SJCRH30 (cell line): ENCODE results near the gene MAML3. TPM values are rescaled to one million over a fixed set of nuclear protein-coding genes. Genes with fewer than 3 reads are reported as not detected.
A peak's percentile ranks its signal among the peaks of the same experiment; 100 is the strongest.

Experiments used
- DNase-seq, 2 experiments: peaks; one replicate each; pipeline ENCODE4 v3.0.0-alpha.2; 2015 to 2020
- H3K27ac ChIP-seq: fragments of 250-450 bp; sonication (Bioruptor Pico); 2 replicates; pipeline ENCODE4 v1.5.1; 2020; ENCODE audit warnings: mild to moderate bottlenecking, moderate library complexity
- H3K27me3 ChIP-seq: fragments of 250-450 bp; sonication (Bioruptor Pico); 2 replicates; pipeline ENCODE4 v1.5.1; 2020; ENCODE audit warnings: mild to moderate bottlenecking, moderate library complexity
- H3K36me3 ChIP-seq: fragments of 250-450 bp; sonication (Bioruptor Pico); 2 replicates; pipeline ENCODE4 v1.5.1; 2020; ENCODE audit warnings: mild to moderate bottlenecking, moderate library complexity
- H3K4me1 ChIP-seq: fragments of 250-450 bp; sonication (Bioruptor Pico); 2 replicates; pipeline ENCODE4 v1.5.1; 2020; ENCODE audit warnings: mild to moderate bottlenecking, moderate library complexity
- H3K4me3 ChIP-seq: fragments of 250-450 bp; sonication (Bioruptor Pico); 2 replicates; pipeline ENCODE4 v1.5.1; 2020; ENCODE audit warnings: mild to moderate bottlenecking, moderate library complexity
- H3K9me3 ChIP-seq: fragments of 250-450 bp; sonication (Bioruptor Pico); replicated peaks from 2 replicates; pipeline ENCODE4 v1.5.1; 2020; ENCODE audit warnings: mild to moderate bottlenecking, moderate library complexity
- total RNA-seq: library from RNA; depleted of rRNA; stranded (reverse); fragments of >200 nt; shearing (Covaris generic); gene quantifications from 2 replicates; pipeline ENCODE4 v1.2.3, GENCODE V29; 2014

MAML3 gene
- total RNA-seq, 1 experiment from 2014 or later: 0.42 TPM

DNA sequence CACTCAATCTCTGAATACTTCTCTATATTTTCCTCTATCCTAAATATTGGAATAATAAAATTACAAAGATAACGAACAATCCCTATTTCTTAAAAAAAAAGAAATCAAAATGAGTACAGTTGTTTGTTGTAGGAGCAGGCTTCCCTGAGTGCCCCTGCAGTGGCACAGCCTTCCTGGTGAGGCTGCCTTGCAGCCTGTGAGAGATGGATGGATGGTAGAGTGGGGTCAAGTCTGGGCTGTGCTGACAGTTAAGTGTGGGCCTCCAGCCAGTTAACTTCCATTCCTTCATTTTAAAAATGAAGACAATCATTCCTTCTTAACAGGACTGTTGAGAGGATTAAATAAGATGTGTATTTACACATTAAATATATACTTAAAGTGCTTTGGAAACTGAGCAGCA, 351.5 kb downstream of the MAML3 start:
- Histone ChIP-seq H3K9me3 (no peaks in the 10 kb centered on the region), H3K36me3 (no peaks in the 10 kb centered on the region), H3K27ac (no peak overlapping the region), H3K27me3 (no peaks in the 10 kb centered on the region), H3K4me3 (no peak overlapping the region), H3K4me1 (peaks cover 11% of the 10 kb centered on the region; the same call in 1 of the 2 replicates)
- DNase-seq: no peak

GRCh38 chr4:139801895-139802294, 352.1 kb downstream of the MAML3 start:
- no peak overlapping the region for H3K4me3 ChIP-seq
- H3K27me3 ChIP-seq: no peaks in the 10 kb centered on the region
- H3K4me1 ChIP-seq: peaks cover 11% of the 10 kb centered on the region; the same call in 1 of the 2 replicates
- no peaks in the 10 kb centered on the region; the same call in 1 of the 2 replicates for H3K9me3 ChIP-seq
- H3K27ac ChIP-seq: no peak overlapping the region
- H3K36me3 ChIP-seq: no peaks in the 10 kb centered on the region
- DNase-seq: no peak

GRCh38 chr4:139800082-139800481, 353.9 kb downstream of the MAML3 start:
- H3K4me1 ChIP-seq: peaks cover 17% of the 10 kb centered on the region; the same call in 1 of the 2 replicates
- H3K9me3 ChIP-seq: peaks cover 8% of the 10 kb centered on the region
- no peaks in the 10 kb centered on the region for H3K27me3 ChIP-seq
- no peaks in the 10 kb centered on the region for H3K36me3 ChIP-seq
- no peak for DNase-seq
- no peak overlapping the region for H3K4me3 ChIP-seq
- no peak overlapping the region for H3K27ac ChIP-seq

DNA sequence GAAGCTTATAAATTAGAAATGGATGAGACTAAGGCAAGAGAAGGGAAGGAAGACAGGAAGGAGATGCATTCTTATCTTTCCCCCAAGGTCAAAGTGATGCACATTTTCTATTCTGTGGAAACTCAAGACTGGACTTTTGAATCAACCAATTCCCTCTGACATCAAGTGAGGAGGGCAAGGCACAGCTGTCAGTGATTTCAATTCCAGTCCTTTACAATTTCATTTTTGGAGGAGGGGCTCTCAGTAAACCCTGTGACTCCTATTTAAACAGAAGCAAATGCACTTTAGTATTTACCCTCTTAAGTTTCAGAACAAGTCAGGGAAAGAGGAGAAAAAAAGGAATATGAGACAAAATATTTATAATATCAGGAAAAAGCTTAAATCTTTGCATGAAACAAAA, 354.4 kb downstream of the MAML3 start:
- no peaks in the 10 kb centered on the region for H3K27me3 ChIP-seq
- H3K27ac ChIP-seq: no peak overlapping the region
- peaks cover 17% of the 10 kb centered on the region; the same call in 1 of the 2 replicates for H3K4me1 ChIP-seq
- H3K9me3 ChIP-seq: peaks cover 8% of the 10 kb centered on the region
- peak in 1 of 2 experiments; percentile 26 for DNase-seq
- H3K4me3 ChIP-seq: no peak overlapping the region
- no peaks in the 10 kb centered on the region for H3K36me3 ChIP-seq

- no peak overlapping the region for H3K27ac ChIP-seq
Observed at GRCh38 chr4:139798456-139798855, 355.5 kb downstream of the MAML3 start.

GRCh38 chr4:139797287-139797686, 356.7 kb downstream of the MAML3 start:
- H3K27ac ChIP-seq: no peak overlapping the region
- no peak overlapping the region for H3K4me3 ChIP-seq
- no peaks in the 10 kb centered on the region for H3K27me3 ChIP-seq

More at GRCh38 chr4:139798456-139798855, 355.5 kb downstream of the MAML3 start:
- peaks cover 8% of the 10 kb centered on the region for H3K9me3 ChIP-seq
- H3K4me1 ChIP-seq: peaks cover 17% of the 10 kb centered on the region; the same call in 1 of the 2 replicates
- no peaks in the 10 kb centered on the region for H3K27me3 ChIP-seq
- no peaks in the 10 kb centered on the region for H3K36me3 ChIP-seq
- no peak for DNase-seq
- H3K4me3 ChIP-seq: no peak overlapping the region

DNA sequence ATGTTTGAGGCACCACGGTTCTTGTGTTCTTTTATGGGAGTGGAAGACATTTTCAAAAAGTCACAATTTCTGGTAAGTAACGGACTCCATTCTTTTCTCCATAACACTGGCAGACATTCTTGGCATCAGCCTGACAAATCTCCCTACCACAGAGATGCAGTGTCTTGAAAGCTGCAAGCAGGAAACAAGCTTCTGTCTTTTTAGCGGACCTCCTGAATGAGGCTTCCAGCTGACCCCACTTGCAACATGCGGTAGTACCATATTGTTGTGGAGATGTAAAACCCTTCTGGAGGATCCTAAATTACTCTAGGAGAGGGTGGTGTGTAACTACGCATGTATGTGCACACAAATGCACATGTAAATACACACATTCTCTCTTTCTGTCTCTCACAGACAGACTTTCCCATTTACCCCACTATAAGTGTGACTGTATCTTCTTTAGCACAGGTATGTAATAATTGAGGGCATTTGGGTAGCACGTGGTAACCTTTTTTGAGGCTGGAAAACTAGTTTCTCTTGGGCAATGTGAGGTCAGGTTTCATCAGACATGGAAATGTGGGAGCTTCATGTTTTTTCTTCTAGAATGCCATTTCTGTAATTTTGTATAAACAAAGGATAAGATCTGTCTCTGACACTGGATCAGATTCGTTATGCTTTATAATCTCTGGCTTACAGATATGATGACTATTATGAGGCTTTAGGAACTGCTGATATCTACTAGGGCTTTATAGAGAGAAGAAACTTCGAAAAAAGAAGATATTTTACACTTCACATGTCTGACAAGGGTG, 358.3 kb downstream of the MAML3 start:
- peak in 1 of 2 experiments; percentile 21 for DNase-seq
- Histone ChIP-seq H3K27me3 (no peaks in the 10 kb centered on the region), H3K4me3 (no peak overlapping the region), H3K36me3 (no peaks in the 10 kb centered on the region), H3K9me3 (peaks cover 8% of the 10 kb centered on the region), H3K4me1 (peaks cover 24% of the 10 kb centered on the region), H3K27ac (peak overlapping the region; percentile 44; the same call in 1 of the 2 replicates)

More at GRCh38 chr4:139797287-139797686, 356.7 kb downstream of the MAML3 start:
- DNase-seq: no peak
- no peaks in the 10 kb centered on the region for H3K36me3 ChIP-seq
- H3K9me3 ChIP-seq: peaks cover 8% of the 10 kb centered on the region
- H3K4me1 ChIP-seq: peaks cover 17% of the 10 kb centered on the region; the same call in 1 of the 2 replicates

GRCh38 chr4:139794158-139794954, 359.6 kb downstream of the MAML3 start:
- DNase-seq: no peak
- no peaks in the 10 kb centered on the region for H3K36me3 ChIP-seq
- H3K4me3 ChIP-seq: no peak overlapping the region
- H3K27me3 ChIP-seq: no peaks in the 10 kb centered on the region
- no peak overlapping the region for H3K27ac ChIP-seq
- peaks cover 8% of the 10 kb centered on the region for H3K9me3 ChIP-seq
- peaks cover 16% of the 10 kb centered on the region for H3K4me1 ChIP-seq

DNA sequence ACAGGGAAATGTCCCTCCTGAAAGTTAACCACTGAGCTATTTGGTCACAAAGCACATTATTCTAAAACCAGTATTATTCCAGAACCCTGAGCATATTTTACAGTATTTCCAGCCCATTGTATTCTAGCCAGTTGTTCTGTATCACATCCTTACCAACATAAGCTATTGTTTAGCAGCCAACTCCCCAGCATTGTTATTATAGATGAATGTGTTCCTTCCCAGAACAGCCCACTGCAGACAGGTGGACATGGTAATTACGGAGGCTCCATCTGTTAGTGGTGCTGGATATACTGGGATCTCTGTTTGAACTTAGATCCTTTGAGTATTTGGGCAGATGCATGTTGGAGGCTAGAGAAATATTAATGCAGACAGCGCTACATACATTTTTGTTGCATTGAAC, 362.3 kb downstream of the MAML3 start:
- no peaks in the 10 kb centered on the region for H3K27me3 ChIP-seq
- no peaks in the 10 kb centered on the region for H3K36me3 ChIP-seq
- no peak overlapping the region for H3K4me3 ChIP-seq
- H3K27ac ChIP-seq: no peak overlapping the region
- H3K9me3 ChIP-seq: peaks cover 7% of the 10 kb centered on the region; the same call in 1 of the 2 replicates
- peak in 1 of 2 experiments; percentile 36 for DNase-seq
- H3K4me1 ChIP-seq: peaks cover 12% of the 10 kb centered on the region

DNA sequence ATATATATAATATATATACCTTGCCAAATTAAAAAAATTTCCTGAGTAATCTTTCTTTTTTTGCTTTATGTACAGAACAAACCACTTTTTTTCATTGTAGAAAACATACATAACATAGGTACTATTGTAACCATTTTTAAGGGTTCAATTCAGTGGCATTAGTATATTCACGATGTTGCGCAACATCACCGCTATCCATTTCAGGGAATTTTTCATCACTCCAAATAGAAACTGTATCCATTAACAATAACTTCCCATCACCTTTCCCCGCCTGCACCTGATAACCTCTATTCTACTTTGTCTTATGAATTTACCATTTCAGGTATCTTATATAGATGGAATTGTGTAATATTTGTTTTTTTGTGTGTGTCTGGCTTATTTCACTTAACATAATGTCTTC, 363.7 kb downstream of the MAML3 start:
- H3K36me3 ChIP-seq: no peaks in the 10 kb centered on the region
- H3K4me3 ChIP-seq: no peak overlapping the region
- H3K9me3 ChIP-seq: no peaks in the 10 kb centered on the region
- no peak overlapping the region for H3K27ac ChIP-seq
- no peaks in the 10 kb centered on the region for H3K27me3 ChIP-seq
- peaks cover 7% of the 10 kb centered on the region; the same call in 1 of the 2 replicates for H3K4me1 ChIP-seq
- DNase-seq: no peak

GRCh38 chr4:139789096-139789654, 364.8 kb downstream of the MAML3 start:
- Histone ChIP-seq H3K27me3 (no peaks in the 10 kb centered on the region), H3K9me3 (no peaks in the 10 kb centered on the region), H3K4me3 (no peak overlapping the region), H3K36me3 (no peaks in the 10 kb centered on the region), H3K27ac (no peak overlapping the region), H3K4me1 (peaks cover 7% of the 10 kb centered on the region; the same call in 1 of the 2 replicates)
- DNase-seq: no peak

DNA sequence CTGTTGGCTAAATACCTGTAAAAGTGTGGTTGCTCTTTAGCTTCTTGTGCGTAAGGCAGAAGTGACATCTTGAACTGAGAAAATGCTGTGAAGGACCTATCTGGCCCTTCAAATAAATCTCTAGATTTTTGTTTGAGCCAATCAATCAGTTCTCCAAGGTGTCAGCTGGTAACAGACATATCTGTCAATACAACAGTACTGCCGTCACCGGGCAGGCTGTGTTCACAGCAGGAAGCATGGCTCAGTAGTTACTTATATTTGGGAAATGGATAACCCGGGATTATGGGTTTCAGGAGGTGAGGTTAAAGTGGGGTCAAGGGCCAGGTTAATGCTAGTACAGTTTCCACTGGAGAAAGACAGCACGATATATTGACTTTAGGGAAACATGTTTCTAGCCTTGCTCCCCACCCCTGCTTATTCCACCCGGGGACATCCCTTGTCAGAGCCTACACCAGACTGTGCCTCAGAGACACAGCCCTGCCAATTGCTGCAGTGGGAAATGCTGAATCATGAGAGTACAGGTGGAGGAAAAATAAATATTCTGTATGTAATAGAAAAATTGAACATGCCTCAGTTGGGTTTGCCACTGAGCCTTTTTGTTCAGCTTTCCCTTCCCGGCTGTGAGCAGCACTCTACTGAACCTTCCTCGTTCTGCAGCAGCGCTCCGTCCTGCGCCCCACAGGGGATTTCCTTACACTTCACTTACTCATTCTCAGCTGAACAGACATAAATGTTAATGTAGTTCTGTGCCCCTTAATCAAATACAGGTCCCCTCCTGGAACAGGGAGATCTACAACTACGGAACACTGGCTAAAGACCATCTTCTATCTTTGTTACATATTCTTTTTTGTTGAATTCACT, 367.3 kb downstream of the MAML3 start:
- Histone ChIP-seq H3K27ac (no peak overlapping the region), H3K9me3 (no peaks in the 10 kb centered on the region)

DNA sequence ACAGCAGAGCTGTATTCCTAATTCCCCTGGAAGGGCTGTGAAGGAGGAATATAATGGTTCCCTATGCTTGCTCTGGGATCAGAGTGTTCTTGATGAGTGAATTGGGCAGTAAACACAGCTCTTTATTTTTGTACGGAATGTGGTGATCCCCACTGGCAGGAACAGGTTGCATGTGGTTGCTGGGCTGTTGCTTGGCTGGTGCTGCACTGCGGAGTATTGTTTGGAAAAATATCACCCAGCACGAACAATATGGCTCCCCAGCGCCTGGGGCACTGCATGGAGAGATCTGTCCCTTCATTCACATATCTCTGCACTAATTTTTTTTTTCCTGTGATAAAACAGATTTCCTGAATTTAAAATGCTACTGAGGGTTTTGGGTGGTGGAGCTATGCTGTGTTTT, 368.6 kb downstream of the MAML3 start:
- Histone ChIP-seq H3K4me1 (no peaks in the 10 kb centered on the region), H3K4me3 (no peak overlapping the region), H3K36me3 (no peaks in the 10 kb centered on the region), H3K27me3 (no peaks in the 10 kb centered on the region), H3K27ac (no peak overlapping the region), H3K9me3 (no peaks in the 10 kb centered on the region)
- DNase-seq: no peak

More for the DNA sequence above, 367.3 kb downstream of the MAML3 start:
- H3K4me3 ChIP-seq: no peak overlapping the region
- no peaks in the 10 kb centered on the region for H3K36me3 ChIP-seq
- H3K4me1 ChIP-seq: peaks cover 3% of the 10 kb centered on the region; the same call in 1 of the 2 replicates
- no peaks in the 10 kb centered on the region for H3K27me3 ChIP-seq
- no peak for DNase-seq
